Anterior cingulate cortex (tissue), 58 donors: ENCODE measurements around the gene MYH15.

Source experiments
- DNase-seq, 58 donors: peaks; one replicate each; lab custom pipeline; 2025; lab: John Stamatoyannopoulos, UW

The MYH15 gene

DNA sequence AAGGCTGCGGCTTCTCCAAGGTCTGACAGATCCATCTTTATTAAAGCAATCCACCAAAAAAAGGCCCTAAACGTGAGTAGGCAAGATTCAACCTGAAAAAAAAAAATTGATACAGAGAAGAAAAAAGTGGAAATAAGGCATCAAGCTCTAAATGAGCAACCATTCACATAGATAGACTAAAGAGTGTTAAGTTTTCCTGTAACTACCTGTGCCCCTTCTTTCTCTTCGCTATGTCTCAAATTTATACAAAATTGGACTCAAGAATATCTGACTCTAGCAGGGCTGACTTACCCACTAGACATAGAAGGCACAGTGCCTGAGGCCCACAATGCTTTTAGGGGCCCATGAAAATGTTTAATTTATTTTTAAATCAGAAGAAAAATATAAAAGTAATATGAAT lies at the start of gene MYH15:
Gene MYH15, minus strand, starts transcription at position 101 of the 400 bp plus-strand sequence. Its CDS starts 66 bp downstream, at position 35.
- DNase-seq = no peak

DNA sequence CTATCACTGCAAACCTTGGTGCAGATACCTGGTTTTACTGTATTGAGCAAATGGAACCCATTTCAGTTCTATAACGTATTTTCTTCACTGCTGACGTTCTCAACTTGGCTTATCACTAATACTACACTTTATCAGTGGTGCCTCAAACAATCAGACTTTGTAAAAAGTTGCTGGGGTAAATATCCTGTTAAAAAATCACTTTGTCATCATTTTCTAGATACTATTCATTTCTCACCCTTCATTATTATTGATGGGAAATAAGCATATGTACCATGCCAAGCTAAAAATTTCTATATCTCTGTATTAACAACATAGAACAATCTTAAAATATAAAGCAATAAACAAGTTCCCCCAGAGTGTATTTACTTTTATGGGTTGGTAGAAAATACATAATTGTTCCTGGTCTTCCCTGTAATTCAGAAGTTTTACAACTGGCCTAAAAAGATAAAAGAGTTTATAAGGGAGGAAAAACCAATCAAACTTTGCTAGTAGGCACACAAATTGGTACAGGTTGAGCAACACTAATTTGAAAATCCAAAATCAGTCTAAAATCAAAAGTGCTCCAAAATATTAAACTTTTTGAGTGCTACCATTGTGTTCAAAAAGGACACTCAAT lies 45.7 kb upstream of the MYH15 start:
- no peak for DNase-seq

GRCh38 chr3:108554913-108555571 lies 44.6 kb upstream of the MYH15 start:
- no peak for DNase-seq

GRCh38 chr3:108554229-108554628 lies 43.8 kb upstream of the MYH15 start:
- no peak for DNase-seq

GRCh38 chr3:108552267-108553159 lies 42.1 kb upstream of the MYH15 start:
- peak in 1 of 58 donors; percentile 19 for DNase-seq

- no peak for DNase-seq
Measured at GRCh38 chr3:108548886-108549285, 38.5 kb upstream of the MYH15 start.

- no peak for DNase-seq
Measured at GRCh38 chr3:108548304-108548703, 37.9 kb upstream of the MYH15 start.

- no peak for DNase-seq
Measured at GRCh38 chr3:108546692-108547091, 36.3 kb upstream of the MYH15 start.

DNA sequence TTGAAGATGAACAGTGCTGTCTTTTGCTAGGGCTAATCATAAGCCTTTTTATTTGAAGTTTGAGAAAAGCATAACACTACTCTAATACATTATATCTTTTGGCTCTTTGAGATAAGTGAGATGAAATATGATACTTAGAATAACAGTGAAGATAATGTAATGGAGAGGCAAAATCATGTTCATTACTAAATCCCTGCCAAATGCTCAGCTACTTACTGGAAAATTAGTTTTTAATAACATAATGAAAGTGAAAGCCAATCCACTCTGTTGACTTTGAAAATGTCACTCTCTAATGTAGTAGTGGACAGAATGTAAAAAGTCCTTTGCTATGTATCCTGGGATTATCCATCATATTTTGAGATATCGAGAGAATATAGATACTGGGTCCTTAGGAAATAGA lies 35.9 kb upstream of the MYH15 start:
- no peak for DNase-seq

GRCh38 chr3:108538083-108538482 lies 27.7 kb upstream of the MYH15 start:
- no peak for DNase-seq

GRCh38 chr3:108528459-108529252 lies 18.3 kb upstream of the MYH15 start:
- no peak for DNase-seq

- DNase-seq = no peak
Measured at GRCh38 chr3:108527817-108528216, 17.4 kb upstream of the MYH15 start.

- DNase-seq = no peak
Measured at GRCh38 chr3:108527109-108527508, 16.7 kb upstream of the MYH15 start.

GRCh38 chr3:108525971-108526370 lies 15.6 kb upstream of the MYH15 start:
- DNase-seq = no peak

- no peak for DNase-seq
Measured at GRCh38 chr3:108525256-108525655, 14.9 kb upstream of the MYH15 start.

DNA sequence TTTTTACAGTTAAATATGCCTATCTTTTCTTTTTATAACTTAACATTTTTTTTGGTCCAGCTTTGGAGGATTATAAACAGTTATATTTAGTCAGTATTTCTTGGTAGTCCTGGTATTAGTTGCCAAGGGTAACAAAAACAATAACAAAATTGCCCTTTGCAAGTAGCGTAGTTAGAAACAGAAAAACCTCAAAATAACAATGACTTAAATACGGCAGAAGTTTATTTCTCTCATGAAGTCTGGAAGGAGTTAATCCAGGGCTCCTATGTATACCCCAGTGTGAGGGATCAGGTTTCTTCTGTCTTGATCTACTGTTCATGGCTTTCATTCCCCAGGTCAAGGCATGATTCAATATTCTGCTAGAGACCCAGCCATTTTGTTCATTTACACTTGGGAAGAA lies 14.1 kb upstream of the MYH15 start:
- DNase-seq = no peak

GRCh38 chr3:108518895-108519294 lies 8.5 kb upstream of the MYH15 start:
- DNase-seq = no peak

DNA sequence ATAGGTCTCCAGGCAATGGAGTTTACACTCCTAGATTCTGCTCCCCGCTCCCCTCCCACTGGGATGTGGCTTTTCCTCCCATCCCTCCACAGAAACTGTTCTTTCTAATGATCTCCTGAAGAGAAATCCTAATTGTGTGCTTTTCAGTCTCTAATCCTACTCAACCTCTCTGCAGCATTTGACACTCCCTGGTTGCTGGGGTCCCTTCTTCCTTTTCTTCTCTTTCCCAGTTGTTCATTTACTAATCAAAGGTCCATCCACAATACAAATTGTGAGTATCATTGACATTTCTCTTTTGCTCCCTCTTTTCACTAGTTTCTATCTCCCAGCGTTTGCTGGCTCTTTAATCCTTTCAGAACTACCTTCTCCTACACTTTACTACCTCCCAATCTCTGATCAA lies 6.5 kb upstream of the MYH15 start:
- DNase-seq = no peak

GRCh38 chr3:108513961-108514360 lies 3.6 kb upstream of the MYH15 start:
- no peak for DNase-seq

- DNase-seq = peak in 5 of 58 donors; percentile 3 to 30 (median 6)
Measured at GRCh38 chr3:108512671-108513070, 2.3 kb upstream of the MYH15 start.

- no peak for DNase-seq
Measured at GRCh38 chr3:108511490-108511889, 1.1 kb upstream of the MYH15 start.
